ENCODE data around the gene ANKH. TPM values are rescaled to one million over a fixed set of nuclear protein-coding genes. Genes with fewer than 3 reads are reported as not detected.

Gene ANKH
- total and polyA plus RNA-seq, 2 donors (not counting 1 experiment from before 2014, with no cell fraction given): 13.7 to 71.1 TPM

DNA sequence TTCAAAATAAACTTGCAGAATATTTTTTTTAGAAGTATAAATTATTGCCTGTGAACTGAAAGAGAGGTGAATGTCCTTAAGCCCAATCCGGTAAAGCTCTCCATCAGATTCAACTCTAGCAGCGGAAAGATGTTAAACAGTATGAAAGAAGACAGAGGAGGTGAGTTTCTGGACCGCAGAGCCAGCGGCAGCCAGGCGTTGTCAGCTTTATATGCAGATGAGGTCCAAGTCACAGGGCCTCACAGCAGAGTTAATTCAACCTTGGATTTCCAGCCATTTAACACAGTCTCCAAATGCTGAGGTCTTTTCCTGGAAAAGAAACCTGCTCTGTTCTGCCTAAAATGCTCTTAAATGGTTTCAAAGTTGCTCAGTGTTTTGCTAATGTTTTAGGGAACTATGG is 131.6 kb downstream of the ANKH start:
- no peaks in the 10 kb centered on the region for H3K9me3 Mint-ChIP-seq (ENCODE audit: insufficient read depth)
- no peak overlapping the region for H3K4me2 ChIP-seq (replicated peaks; ENCODE audit: low read depth, low read length, poor library complexity, severe bottlenecking)
- TF ChIP-seq EZH2 (IDR thresholded peaks at IDR 0.05; ENCODE audit: borderline replicate concordance, insufficient read depth, low read depth, low read length, poor library complexity, severe bottlenecking) (no peak), CTCF (IDR thresholded peaks at IDR 0.05) (no peak)
- no peak overlapping the region for H2AFZ ChIP-seq (ENCODE audit: insufficient read depth, low read depth, low read length, poor library complexity, severe bottlenecking)
- 100% methylated on average over 3 of the region's 5 CpGs for WGBS (ENCODE audit: insufficient coverage)
- POLR2A ChIA-PET: no interaction called here
- H3K4me1 ChIP-seq (ENCODE audit: control insufficient read depth in 2 of 2, insufficient read depth in 2 of 2, low read length in 2 of 2): peaks cover 0 to 11% of the 10 kb centered on the region in 2 donors
- no peak overlapping the region for H3K27ac ChIP-seq (ENCODE audit: low read length in 2 of 2)
- H3K9me3 ChIP-seq (ENCODE audit: control extremely low read depth in 1 of 3, control insufficient read depth in 2 of 3, insufficient read depth in 1 of 3, low read length in 2 of 3): no peaks in the 10 kb centered on the region
- peaks cover 9% of the 10 kb centered on the region for H3K4me1 Mint-ChIP-seq
- H3K4me3 ChIP-seq (ENCODE audit: control extremely low read depth in 1 of 5, extremely low read depth in 1 of 5, insufficient read depth in 1 of 5, low read depth in 2 of 5, low read length in 4 of 5): no peak overlapping the region
- DNase-seq: no peak
- no peaks in the 10 kb centered on the region for H3K79me2 ChIP-seq (ENCODE audit: control insufficient read depth, insufficient read depth, low read length)
- no peaks in the 10 kb centered on the region for H3K27me3 ChIP-seq (replicated peaks in 1 of 4; ENCODE audit: control extremely low read depth in 1 of 4, control insufficient read depth in 3 of 4, insufficient read depth in 4 of 4, low read length in 3 of 4)
- intact Hi-C loops (cut with micrococcal nuclease): no loop called here
- peaks cover 0 to 12% of the 10 kb centered on the region in 2 experiments for H3K36me3 ChIP-seq (replicated peaks in 1 of 2; ENCODE audit: control extremely low read depth in 1 of 2, control insufficient read depth in 1 of 2, extremely low read depth in 1 of 2, insufficient read depth in 2 of 2, low read length in 1 of 2)
- H4K20me1 ChIP-seq (ENCODE audit: control insufficient read depth, insufficient read depth, low read length, poor library complexity, severe bottlenecking): no peaks in the 10 kb centered on the region
- CTCF ChIA-PET: no interaction called here
- H3K4me3 Mint-ChIP-seq: no peak overlapping the region
- no peaks in the 10 kb centered on the region for H3K27me3 Mint-ChIP-seq
- ATAC-seq (ENCODE audit: low read depth): no peak
- no peak overlapping the region for H3K27ac Mint-ChIP-seq
- no peak overlapping the region for H3K9ac ChIP-seq (ENCODE audit: low read length)

DNA sequence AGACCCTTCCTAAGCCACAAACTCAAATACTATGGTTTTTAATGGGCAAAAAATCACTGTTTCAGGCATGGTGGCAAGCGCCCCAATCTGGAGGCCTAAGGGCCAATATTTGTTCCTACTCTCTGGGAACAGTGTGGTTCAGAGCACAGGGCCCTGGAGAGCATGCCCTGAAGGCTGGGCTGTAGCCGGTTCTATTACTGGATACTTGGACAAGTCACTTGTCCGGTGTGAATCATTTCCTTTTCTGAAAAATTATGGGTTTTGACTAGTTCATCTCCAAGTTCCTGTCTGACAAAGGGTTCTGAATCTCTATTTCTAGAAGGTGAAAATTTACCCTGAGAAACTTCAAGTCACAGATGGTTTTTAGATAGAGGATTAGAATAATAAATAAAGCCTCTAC is 132.0 kb downstream of the ANKH start:
- intact Hi-C loops (cut with micrococcal nuclease): no loop called here
- Histone ChIP-seq H3K4me3 (ENCODE audit: control extremely low read depth in 1 of 5, extremely low read depth in 1 of 5, insufficient read depth in 1 of 5, low read depth in 2 of 5, low read length in 4 of 5) (no peak overlapping the region), H3K9ac (ENCODE audit: low read length) (no peak overlapping the region), H3K4me2 (replicated peaks; ENCODE audit: low read depth, low read length, poor library complexity, severe bottlenecking) (no peak overlapping the region), H3K9me3 (ENCODE audit: control extremely low read depth in 1 of 3, control insufficient read depth in 2 of 3, insufficient read depth in 1 of 3, low read length in 2 of 3) (no peaks in the 10 kb centered on the region), H3K27ac (ENCODE audit: low read length in 2 of 2) (no peak overlapping the region), H3K36me3 (replicated peaks in 1 of 2; ENCODE audit: control extremely low read depth in 1 of 2, control insufficient read depth in 1 of 2, extremely low read depth in 1 of 2, insufficient read depth in 2 of 2, low read length in 1 of 2) (peaks cover 0 to 12% of the 10 kb centered on the region in 2 experiments), H3K27me3 (replicated peaks in 1 of 4; ENCODE audit: control extremely low read depth in 1 of 4, control insufficient read depth in 3 of 4, insufficient read depth in 4 of 4, low read length in 3 of 4) (no peaks in the 10 kb centered on the region), H3K4me1 (ENCODE audit: control insufficient read depth in 2 of 2, insufficient read depth in 2 of 2, low read length in 2 of 2) (peaks cover 0 to 7% of the 10 kb centered on the region in 2 donors), H2AFZ (ENCODE audit: insufficient read depth, low read depth, low read length, poor library complexity, severe bottlenecking) (no peak overlapping the region), H3K79me2 (ENCODE audit: control insufficient read depth, insufficient read depth, low read length) (no peaks in the 10 kb centered on the region), H4K20me1 (ENCODE audit: control insufficient read depth, insufficient read depth, low read length, poor library complexity, severe bottlenecking) (no peaks in the 10 kb centered on the region)
- 89% methylated on average over 2 of the region's 3 CpGs for WGBS (ENCODE audit: insufficient coverage)
- Mint-ChIP-seq H3K4me1 (peaks cover 6% of the 10 kb centered on the region), H3K4me3 (no peak overlapping the region), H3K27me3 (no peaks in the 10 kb centered on the region), H3K9me3 (ENCODE audit: insufficient read depth) (no peaks in the 10 kb centered on the region), H3K27ac (no peak overlapping the region)
- TF ChIP-seq EZH2 (IDR thresholded peaks at IDR 0.05; ENCODE audit: borderline replicate concordance, insufficient read depth, low read depth, low read length, poor library complexity, severe bottlenecking): no peak
- no peak for TF ChIP-seq CTCF (IDR thresholded peaks at IDR 0.05)
- CTCF ChIA-PET: no interaction called here
- POLR2A ChIA-PET: no interaction called here
- no peak for DNase-seq
- no peak for ATAC-seq (ENCODE audit: low read depth)
